ENCODE measurements around the gene FHL1. TPM values are rescaled to one million over a fixed set of nuclear protein-coding genes. Genes with fewer than 3 reads are reported as not detected.

FHL1 gene
- total RNA-seq, 1 donor from 2014 or later, result 70.1 TPM

- H3K4me3 Mint-ChIP-seq, result no peak overlapping the region
- TF ChIP-seq CTCF (conservative IDR thresholded peaks at IDR 0.05), result no peak
Observed at GRCh38 chrX:136205882-136206380, 58.6 kb downstream of the FHL1 start.

DNA sequence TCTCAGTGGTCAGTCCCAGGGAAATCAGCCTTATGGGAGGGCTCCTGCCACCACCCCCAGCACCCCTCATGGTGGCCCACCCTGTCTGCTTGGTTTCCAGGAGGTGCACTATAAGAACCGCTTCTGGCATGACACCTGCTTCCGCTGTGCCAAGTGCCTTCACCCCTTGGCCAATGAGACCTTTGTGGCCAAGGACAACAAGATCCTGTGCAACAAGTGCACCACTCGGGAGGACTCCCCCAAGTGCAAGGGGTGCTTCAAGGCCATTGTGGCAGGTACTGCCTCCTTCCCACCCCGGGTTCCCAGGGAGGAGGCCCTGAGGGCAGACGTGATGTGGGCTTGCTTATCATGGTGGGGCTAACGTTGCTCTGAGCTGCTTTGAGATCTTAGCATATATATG is 59.6 kb downstream of the FHL1 start:
- no peak overlapping the region for H3K27ac Mint-ChIP-seq (ENCODE audit: unreplicated experiment)

More at GRCh38 chrX:136205882-136206380, 58.6 kb downstream of the FHL1 start:
- Mint-ChIP-seq H3K36me3 (ENCODE audit: low read depth) (peaks cover 4% of the 10 kb centered on the region), H3K4me1 (peaks cover 19% of the 10 kb centered on the region), H3K27ac (ENCODE audit: unreplicated experiment) (no peak overlapping the region), H3K27me3 (ENCODE audit: low read depth) (no peaks in the 10 kb centered on the region), H3K9me3 (peaks cover 3% of the 10 kb centered on the region)
- no peak for DNase-seq (ENCODE audit: low read depth, low spot score)

DNA sequence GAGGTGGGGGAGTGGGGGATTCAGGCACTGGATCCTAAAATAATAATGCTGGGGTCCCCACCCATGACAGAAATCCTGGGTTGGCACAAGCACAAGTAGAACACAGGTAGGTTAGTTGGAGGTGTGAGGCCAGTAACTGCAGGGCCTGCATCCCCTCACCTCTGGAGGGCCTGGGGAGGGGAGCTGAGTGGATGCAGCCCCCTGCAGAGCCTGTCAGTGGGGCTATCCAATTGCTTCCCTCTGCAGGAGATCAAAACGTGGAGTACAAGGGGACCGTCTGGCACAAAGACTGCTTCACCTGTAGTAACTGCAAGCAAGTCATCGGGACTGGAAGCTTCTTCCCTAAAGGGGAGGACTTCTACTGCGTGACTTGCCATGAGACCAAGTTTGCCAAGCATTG is 60.2 kb downstream of the FHL1 start:
- peaks cover 15% of the 10 kb centered on the region for H3K4me1 Mint-ChIP-seq
- H3K4me3 Mint-ChIP-seq, result no peak overlapping the region
- H3K9me3 Mint-ChIP-seq, result no peaks in the 10 kb centered on the region
- H3K27ac Mint-ChIP-seq (ENCODE audit: unreplicated experiment), result no peak overlapping the region
- TF ChIP-seq CTCF (conservative IDR thresholded peaks at IDR 0.05), result no peak
- DNase-seq (ENCODE audit: low read depth, low spot score), result no peak
- peaks cover 6% of the 10 kb centered on the region for H3K36me3 Mint-ChIP-seq (ENCODE audit: low read depth)
- H3K27me3 Mint-ChIP-seq (ENCODE audit: low read depth), result no peaks in the 10 kb centered on the region

More for the DNA sequence above, 59.6 kb downstream of the FHL1 start:
- TF ChIP-seq CTCF (conservative IDR thresholded peaks at IDR 0.05), result no peak
- Mint-ChIP-seq H3K9me3 (no peaks in the 10 kb centered on the region), H3K4me1 (peaks cover 15% of the 10 kb centered on the region), H3K36me3 (ENCODE audit: low read depth) (peaks cover 6% of the 10 kb centered on the region), H3K27me3 (ENCODE audit: low read depth) (no peaks in the 10 kb centered on the region), H3K4me3 (no peak overlapping the region)
- DNase-seq (ENCODE audit: low read depth, low spot score), result no peak

- H3K36me3 Mint-ChIP-seq (ENCODE audit: low read depth), result peaks cover 4% of the 10 kb centered on the region
- H3K27ac Mint-ChIP-seq (ENCODE audit: unreplicated experiment), result no peak overlapping the region
- no peak overlapping the region for H3K4me3 Mint-ChIP-seq
- peak; percentile 55 for TF ChIP-seq CTCF (conservative IDR thresholded peaks at IDR 0.05)
- H3K27me3 Mint-ChIP-seq (ENCODE audit: low read depth), result no peaks in the 10 kb centered on the region
- DNase-seq (ENCODE audit: low read depth, low spot score), result peak; percentile 8
- H3K9me3 Mint-ChIP-seq, result no peaks in the 10 kb centered on the region
- peaks cover 15% of the 10 kb centered on the region for H3K4me1 Mint-ChIP-seq
Observed at GRCh38 chrX:136209016-136209738, 61.8 kb downstream of the FHL1 start.

- no peak for TF ChIP-seq CTCF (conservative IDR thresholded peaks at IDR 0.05)
- DNase-seq (ENCODE audit: low read depth, low spot score), result no peak
- H3K4me3 Mint-ChIP-seq, result no peak overlapping the region
- no peaks in the 10 kb centered on the region for H3K27me3 Mint-ChIP-seq (ENCODE audit: low read depth)
- H3K36me3 Mint-ChIP-seq (ENCODE audit: low read depth), result peaks cover 4% of the 10 kb centered on the region
- peaks cover 12% of the 10 kb centered on the region for H3K4me1 Mint-ChIP-seq
- H3K9me3 Mint-ChIP-seq, result no peaks in the 10 kb centered on the region
- no peak overlapping the region for H3K27ac Mint-ChIP-seq (ENCODE audit: unreplicated experiment)
Observed at GRCh38 chrX:136209751-136210150, 62.4 kb downstream of the FHL1 start.

Measured in neural crest cell (in vitro differentiated cells).